Natural killer cell (primary cell): Measurements from ENCODE around the gene DRICH1. TPM values are rescaled to one million over a fixed set of nuclear protein-coding genes. Genes with fewer than 3 reads are reported as not detected.
"Not testable (repeated sequence)": the region's sequence is repeated elsewhere in the genome, so short reads cannot be mapped to it uniquely, and the experiment has no call there.

ENCODE experiments used
- ATAC-seq, 3 donors: fragments of 150-1000 bp in 2 of 3; fragments of 200-7000 bp in 1 of 3; cut with Tn5 transposase; 1 replicate in 1 of 3; 2 replicates in 2 of 3; pipeline ENCODE4 v1.10.0; 2021; ENCODE audit warnings: mild to moderate bottlenecking in 2 of 3, moderate library complexity in 2 of 3
- DNase-seq, 2 donors: peaks; one replicate each; pipeline versions ENCODE4 v3.0.0 to v3.0.0-alpha.2; 2013 to 2021; ENCODE audit warnings: mixed read lengths in 1 of 2
- H3K27ac ChIP-seq: one replicate; pipeline ENCODE4 v1.5.1; 2013; ENCODE audit warnings: mild to moderate bottlenecking, low read length
- H3K27me3 ChIP-seq: one replicate; pipeline ENCODE4 v1.6.1; 2013; ENCODE audit warnings: low read length; ENCODE audit not compliant: control insufficient read depth, insufficient read depth
- H3K36me3 ChIP-seq: one replicate; pipeline ENCODE4 v1.6.1; 2013; ENCODE audit warnings: low read length; ENCODE audit not compliant: control insufficient read depth, insufficient read depth
- H3K4me1 ChIP-seq: one replicate; pipeline ENCODE4 v1.6.1; 2013; ENCODE audit warnings: low read length; ENCODE audit not compliant: control insufficient read depth, insufficient read depth
- H3K4me3 ChIP-seq: one replicate; pipeline ENCODE4 v1.5.1; 2013; ENCODE audit warnings: low read length
- H3K9me3 ChIP-seq: one replicate; pipeline ENCODE4 v1.6.1; 2013; ENCODE audit warnings: low read length; ENCODE audit not compliant: control insufficient read depth, insufficient read depth
- H3K27ac Mint-ChIP-seq, 2 donors: one replicate each; pipeline ENCODE4 v1.8.0; 2022; ENCODE audit warnings: mild to moderate bottlenecking in 2 of 2, mixed read lengths in 2 of 2, moderate library complexity in 1 of 2
- H3K27me3 Mint-ChIP-seq, 2 donors: one replicate each; pipeline ENCODE4 v1.8.0; 2022; ENCODE audit warnings: low read depth in 2 of 2, mixed read lengths in 2 of 2
- H3K36me3 Mint-ChIP-seq: one replicate; pipeline ENCODE4 v1.8.0; 2022; ENCODE audit warnings: mixed read lengths
- H3K4me1 Mint-ChIP-seq, 2 donors: one replicate each; pipeline ENCODE4 v1.8.0; 2022; ENCODE audit warnings: mixed read lengths in 2 of 2
- H3K4me3 Mint-ChIP-seq: one replicate; pipeline ENCODE4 v1.8.0; 2022; ENCODE audit warnings: mild to moderate bottlenecking, moderate library complexity, mixed read lengths
- H3K9me3 Mint-ChIP-seq, 2 donors: one replicate each; pipeline ENCODE4 v1.8.0; 2022; ENCODE audit warnings: mixed read lengths in 2 of 2
- WGBS: methylation state at CpG from one replicate; pipeline ENCODE4 v1.1.7; 2013; ENCODE audit warnings: missing lambda C conversion rate; ENCODE audit not compliant: insufficient coverage; 5-methylcytosine and 5-hydroxymethylcytosine counted together
- intact Hi-C: fragments of 100-400 bp; cut with micrococcal nuclease; formaldehyde crosslinking; loops from one replicate; pipeline ENCODE4 v1.14.2; 2022
- total RNA-seq, 4 donors: library from RNA; stranded (reverse); fragments of 120-200 nt in 1 of 4; gene quantifications; one replicate each; pipeline versions ENCODE4 v1.2.3 to v1.2.4, GENCODE V29; 2013 to 2022
- TF ChIP-seq, protein P1 (sequence below): fragments of 200-600 bp; IDR thresholded peaks from one replicate; pipeline ENCODE4 v1.8.0; 2022; ENCODE audit warnings: antibody characterized with exemption

Gene DRICH1
- total RNA-seq, 3 donors from 2014 or later (not counting 1 experiment from before 2014, with no cell fraction given), result 2.3 to 3.2 (median 3.1) TPM

DNA sequence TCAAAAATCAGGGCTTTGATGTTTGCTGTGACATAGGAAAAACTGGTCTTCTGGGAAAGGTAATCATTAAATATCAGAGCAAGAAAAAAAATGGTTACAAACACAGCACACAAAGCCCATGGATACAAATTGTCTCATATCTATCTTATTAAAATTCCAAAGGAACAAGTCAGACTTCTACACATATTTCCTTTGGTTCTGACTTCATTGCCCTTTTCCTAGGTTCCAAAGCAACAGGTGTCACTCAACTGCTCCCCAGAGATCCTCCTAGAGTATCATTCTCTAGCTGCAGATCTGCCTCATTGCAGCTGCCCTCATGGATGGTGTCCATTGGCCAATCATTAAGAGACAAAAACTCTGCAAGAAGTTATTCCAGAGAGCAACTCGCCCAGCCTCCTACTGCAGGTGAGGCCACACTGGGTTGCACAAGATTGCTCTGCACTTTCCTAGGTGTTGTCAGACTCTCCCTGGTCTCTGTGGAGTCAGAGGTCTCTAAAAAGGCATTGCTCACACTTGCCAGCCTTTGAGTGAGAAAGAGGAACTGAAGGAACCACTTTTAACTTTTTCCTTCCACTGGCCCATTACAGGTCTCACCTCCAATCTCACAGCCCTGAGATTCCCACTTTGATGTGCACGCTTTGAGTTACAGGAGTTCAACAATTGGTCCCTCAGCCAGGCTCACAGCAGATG lies 5.7 kb downstream of the DRICH1 start:
- Histone ChIP-seq H3K27me3 (no peaks in the 10 kb centered on the region), H3K36me3 (no peaks in the 10 kb centered on the region), H3K27ac (no peak overlapping the region), H3K4me3 (no peak overlapping the region), H3K4me1 (no peaks in the 10 kb centered on the region), H3K9me3 (no peaks in the 10 kb centered on the region)
- intact Hi-C loops, result loop anchor here (5.0 kb wide), 1 partner anchor 221 kb away; no protein-coding TSS in a partner anchor
- Mint-ChIP-seq H3K4me1 (peaks cover 4 to 5% of the 10 kb centered on the region in 2 donors), H3K9me3 (no peaks in the 10 kb centered on the region), H3K36me3 (no peaks in the 10 kb centered on the region), H3K27me3 (no peaks in the 10 kb centered on the region), H3K27ac (no peak overlapping the region), H3K4me3 (no peak overlapping the region)
- no peak for DNase-seq
- WGBS, result 89% methylated on average over 2 of the region's 2 CpGs
- ATAC-seq, result no peak
- TF ChIP-seq, protein P1, sequence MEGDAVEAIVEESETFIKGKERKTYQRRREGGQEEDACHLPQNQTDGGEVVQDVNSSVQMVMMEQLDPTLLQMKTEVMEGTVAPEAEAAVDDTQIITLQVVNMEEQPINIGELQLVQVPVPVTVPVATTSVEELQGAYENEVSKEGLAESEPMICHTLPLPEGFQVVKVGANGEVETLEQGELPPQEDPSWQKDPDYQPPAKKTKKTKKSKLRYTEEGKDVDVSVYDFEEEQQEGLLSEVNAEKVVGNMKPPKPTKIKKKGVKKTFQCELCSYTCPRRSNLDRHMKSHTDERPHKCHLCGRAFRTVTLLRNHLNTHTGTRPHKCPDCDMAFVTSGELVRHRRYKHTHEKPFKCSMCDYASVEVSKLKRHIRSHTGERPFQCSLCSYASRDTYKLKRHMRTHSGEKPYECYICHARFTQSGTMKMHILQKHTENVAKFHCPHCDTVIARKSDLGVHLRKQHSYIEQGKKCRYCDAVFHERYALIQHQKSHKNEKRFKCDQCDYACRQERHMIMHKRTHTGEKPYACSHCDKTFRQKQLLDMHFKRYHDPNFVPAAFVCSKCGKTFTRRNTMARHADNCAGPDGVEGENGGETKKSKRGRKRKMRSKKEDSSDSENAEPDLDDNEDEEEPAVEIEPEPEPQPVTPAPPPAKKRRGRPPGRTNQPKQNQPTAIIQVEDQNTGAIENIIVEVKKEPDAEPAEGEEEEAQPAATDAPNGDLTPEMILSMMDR, result no peak

DNA sequence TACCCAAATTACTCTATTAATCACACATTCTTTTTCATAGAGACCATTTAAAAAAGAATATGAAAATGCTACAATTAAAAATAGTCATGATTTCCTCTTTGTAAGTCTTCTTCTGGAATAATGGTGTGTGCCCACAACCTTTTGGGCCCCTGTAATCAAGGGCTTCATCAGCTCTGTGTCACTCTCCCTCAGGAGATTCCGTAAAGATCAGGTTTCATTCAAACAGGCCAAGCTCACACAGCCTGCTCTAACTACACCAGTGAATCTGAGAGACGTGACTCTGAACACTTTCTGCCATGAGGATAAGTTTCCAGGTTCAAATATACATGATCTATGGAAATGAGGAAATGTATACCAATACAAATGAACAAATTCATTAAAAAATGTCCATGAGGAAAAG lies 9.5 kb downstream of the DRICH1 start:
- ATAC-seq (no peak), DNase-seq (no peak)
- Mint-ChIP-seq H3K9me3 (no peaks in the 10 kb centered on the region), H3K27me3 (no peaks in the 10 kb centered on the region), H3K4me1 (peaks cover 4% of the 10 kb centered on the region in 2 donors), H3K27ac (no peak overlapping the region), H3K36me3 (no peaks in the 10 kb centered on the region), H3K4me3 (no peak overlapping the region)
- Histone ChIP-seq H3K4me1 (no peaks in the 10 kb centered on the region), H3K27me3 (no peaks in the 10 kb centered on the region), H3K9me3 (no peaks in the 10 kb centered on the region), H3K4me3 (no peak overlapping the region), H3K27ac (no peak overlapping the region), H3K36me3 (no peaks in the 10 kb centered on the region)
- TF ChIP-seq, protein P1, result no peak
- 97% methylated on average over 2 of the region's 2 CpGs for WGBS
- intact Hi-C loops, result no loop called here

DNA sequence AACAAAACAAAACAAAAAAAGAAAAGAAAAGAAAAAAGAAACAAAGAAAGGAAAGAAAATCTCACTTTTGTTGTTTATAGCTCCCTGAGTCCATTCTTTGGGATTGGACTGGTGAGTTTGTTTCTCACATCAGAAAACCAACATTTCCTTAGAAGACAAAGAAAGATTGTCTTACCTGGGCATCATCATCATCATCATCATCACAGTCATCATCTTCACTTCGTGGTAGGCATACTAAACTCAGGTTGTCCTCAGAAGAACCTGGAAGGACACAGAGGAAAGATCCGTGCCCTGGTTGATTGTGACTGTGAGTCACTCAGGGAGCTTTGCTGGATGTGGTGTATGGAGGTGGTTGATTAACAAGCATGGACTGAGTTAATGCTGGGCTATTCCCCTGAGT lies 10.2 kb downstream of the DRICH1 start:
- H3K27ac Mint-ChIP-seq, H3K36me3 Mint-ChIP-seq, ATAC-seq, H3K9me3 Mint-ChIP-seq, H3K27me3 ChIP-seq, H3K27me3 Mint-ChIP-seq, intact Hi-C loops, H3K4me1 Mint-ChIP-seq, H3K4me1 ChIP-seq, DNase-seq, H3K4me3 ChIP-seq, H3K9me3 ChIP-seq, H3K36me3 ChIP-seq, H3K4me3 Mint-ChIP-seq, H3K27ac ChIP-seq: not testable (repeated sequence)
- WGBS, result 84% methylated on average over 2 of the region's 2 CpGs

DNA sequence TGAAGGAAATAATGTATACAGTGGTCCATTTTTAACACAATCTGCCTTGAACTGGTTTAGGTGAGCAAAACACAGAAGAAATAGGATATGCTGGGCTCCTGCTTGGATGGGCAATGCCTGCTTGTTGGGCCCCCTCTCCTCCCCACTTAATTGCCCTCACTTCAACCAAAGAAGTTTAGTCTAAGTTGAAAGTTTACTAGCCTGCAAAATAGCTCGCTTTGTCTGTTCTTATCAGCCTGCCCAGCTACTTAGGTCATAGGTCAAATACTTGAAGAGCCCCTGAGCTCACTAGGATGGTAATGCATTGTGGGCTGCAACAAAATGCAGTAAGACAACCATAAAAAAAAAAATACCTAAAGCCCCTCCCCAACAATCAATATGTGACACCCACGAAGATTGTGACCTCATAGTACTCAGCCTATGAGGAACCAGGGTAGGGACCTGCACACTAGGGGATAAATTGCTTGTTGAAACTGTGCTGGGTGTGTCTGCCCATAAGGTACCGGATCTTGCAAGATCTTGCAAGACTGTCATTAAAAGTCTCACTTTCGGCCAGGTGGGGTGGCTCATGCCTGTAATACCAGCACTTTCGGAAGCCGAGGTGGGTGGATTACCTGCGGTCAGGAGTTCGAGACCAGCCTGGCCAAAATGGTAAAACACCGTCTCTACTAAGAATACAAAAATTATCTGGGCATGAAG lies 10.9 kb downstream of the DRICH1 start:
- H3K4me3 ChIP-seq, result no peak overlapping the region
- no peaks in the 10 kb centered on the region for H3K4me1 ChIP-seq
- H3K9me3 Mint-ChIP-seq, result no peaks in the 10 kb centered on the region
- H3K4me3 Mint-ChIP-seq, result no peak overlapping the region
- H3K36me3 ChIP-seq, result no peaks in the 10 kb centered on the region
- no peaks in the 10 kb centered on the region for H3K27me3 Mint-ChIP-seq
- no peaks in the 10 kb centered on the region for H3K36me3 Mint-ChIP-seq
- H3K27ac ChIP-seq, result no peak overlapping the region
- no peak overlapping the region for H3K27ac Mint-ChIP-seq
- ATAC-seq (no peak), DNase-seq (no peak)
- no peaks in the 10 kb centered on the region for H3K9me3 ChIP-seq
- TF ChIP-seq, protein P1, result no peak
- 97% methylated on average over 9 of the region's 9 CpGs for WGBS
- H3K27me3 ChIP-seq, result no peaks in the 10 kb centered on the region
- intact Hi-C loops, result no loop called here
- no peaks in the 10 kb centered on the region for H3K4me1 Mint-ChIP-seq
